Parathyroid adenoma (tissue), 2 donors: ENCODE data around the gene CDRT4.
"Not testable (repeated sequence)": the region's sequence is repeated elsewhere in the genome, so short reads cannot be mapped to it uniquely, and the experiment has no call there.

Source experiments
- H2AFZ ChIP-seq: fragments of 300-600 bp; sonication (generic); one replicate; pipeline ENCODE4 v1.7.0; 2017; ENCODE audit warnings: antibody characterized with exemption, mild to moderate bottlenecking
- H3K27ac ChIP-seq: fragments of 300-600 bp; sonication (generic); one replicate; pipeline ENCODE4 v1.7.0; 2017
- H3K27me3 ChIP-seq: fragments of 300-600 bp; sonication (generic); one replicate; pipeline ENCODE4 v1.7.0; 2017; ENCODE audit warnings: low read length; ENCODE audit not compliant: control insufficient read depth, insufficient read depth
- H3K36me3 ChIP-seq: fragments of 300-600 bp; sonication (generic); one replicate; pipeline ENCODE4 v1.7.0; 2017; ENCODE audit warnings: low read length; ENCODE audit not compliant: control insufficient read depth, insufficient read depth
- H3K4me1 ChIP-seq: fragments of 300-600 bp; sonication (generic); one replicate; pipeline ENCODE4 v1.7.0; 2017; ENCODE audit warnings: control low read depth
- H3K4me2 ChIP-seq: fragments of 300-600 bp; sonication (generic); one replicate; pipeline ENCODE4 v1.7.0; 2017; ENCODE audit warnings: low read length
- H3K4me3 ChIP-seq: fragments of 300-600 bp; sonication (generic); one replicate; pipeline ENCODE4 v1.7.0; 2017; ENCODE audit warnings: low read depth, low read length
- H3K79me2 ChIP-seq: fragments of 300-600 bp; sonication (generic); one replicate; pipeline ENCODE4 v1.7.0; 2017; ENCODE audit warnings: control low read depth
- H3K9ac ChIP-seq: fragments of 300-600 bp; sonication (generic); one replicate; pipeline ENCODE4 v1.7.0; 2017; ENCODE audit warnings: mild to moderate bottlenecking
- H3K9me3 ChIP-seq: fragments of 300-600 bp; sonication (generic); one replicate; pipeline ENCODE4 v1.7.0; 2017; ENCODE audit warnings: low read length; ENCODE audit not compliant: control insufficient read depth
- CTCF ChIP-seq: fragments of 300-600 bp; sonication (generic); IDR thresholded peaks from one replicate; pipeline ENCODE4 v1.7.0; 2017; ENCODE audit warnings: antibody characterized with exemption, mild to moderate bottlenecking
- donor health status: primary hyperparathyroidism.

Gene CDRT4

GRCh38 chr17:15508466-15508865 is 41.0 kb upstream of the CDRT4 start:
- Histone ChIP-seq H3K79me2 (no peaks in the 10 kb centered on the region), H3K4me2 (no peak overlapping the region), H3K9ac (no peak overlapping the region), H3K36me3 (no peaks in the 10 kb centered on the region), H3K9me3 (no peaks in the 10 kb centered on the region), H2AFZ (no peak overlapping the region), H3K27me3 (no peaks in the 10 kb centered on the region), H3K4me1 (no peaks in the 10 kb centered on the region), H3K27ac (no peak overlapping the region), H3K4me3 (no peak overlapping the region)
- no peak for TF ChIP-seq CTCF

DNA sequence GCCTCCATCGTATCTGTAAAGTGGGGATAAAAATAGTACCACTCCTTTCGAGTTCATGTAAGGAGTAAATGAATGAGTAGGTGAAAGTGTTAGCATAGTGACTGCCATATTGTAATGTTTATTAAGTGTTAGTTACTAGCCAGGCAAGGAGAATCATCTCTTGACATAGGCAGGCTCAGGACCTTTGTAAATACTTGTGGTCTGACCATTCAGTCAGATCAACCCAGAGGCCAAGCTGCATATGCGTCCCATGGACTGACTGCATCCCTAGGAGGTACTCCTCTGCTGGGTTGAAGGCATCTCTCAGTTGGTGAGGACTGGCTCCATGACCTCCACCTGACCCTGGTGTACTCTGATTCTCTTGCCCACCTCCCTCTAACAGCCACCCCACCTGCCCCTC is 40.5 kb upstream of the CDRT4 start:
- H3K79me2 ChIP-seq: no peaks in the 10 kb centered on the region

GRCh38 chr17:15507001-15507400 is 39.6 kb upstream of the CDRT4 start:
- no peak overlapping the region for H3K4me3 ChIP-seq
- H3K4me1 ChIP-seq: no peaks in the 10 kb centered on the region
- no peak overlapping the region for H3K9ac ChIP-seq
- H3K36me3 ChIP-seq: no peaks in the 10 kb centered on the region
- no peak overlapping the region for H3K27ac ChIP-seq
- no peaks in the 10 kb centered on the region for H3K79me2 ChIP-seq
- H3K4me2 ChIP-seq: no peak overlapping the region
- TF ChIP-seq CTCF: no peak
- H3K27me3 ChIP-seq: no peaks in the 10 kb centered on the region
- H3K9me3 ChIP-seq: no peaks in the 10 kb centered on the region
- H2AFZ ChIP-seq: no peak overlapping the region

More for the DNA sequence above, 40.5 kb upstream of the CDRT4 start:
- H3K4me1 ChIP-seq: no peaks in the 10 kb centered on the region
- H3K4me2 ChIP-seq: no peak overlapping the region
- no peak overlapping the region for H3K9ac ChIP-seq
- H3K9me3 ChIP-seq: no peaks in the 10 kb centered on the region
- no peak overlapping the region for H2AFZ ChIP-seq
- H3K4me3 ChIP-seq: no peak overlapping the region
- no peaks in the 10 kb centered on the region for H3K36me3 ChIP-seq
- no peak for TF ChIP-seq CTCF
- no peak overlapping the region for H3K27ac ChIP-seq
- H3K27me3 ChIP-seq: no peaks in the 10 kb centered on the region

GRCh38 chr17:15505708-15506107 is 38.3 kb upstream of the CDRT4 start:
- H3K9ac ChIP-seq, H3K27me3 ChIP-seq, H3K4me1 ChIP-seq, H3K4me2 ChIP-seq, H3K4me3 ChIP-seq, H3K79me2 ChIP-seq, H3K36me3 ChIP-seq, H2AFZ ChIP-seq, H3K9me3 ChIP-seq, H3K27ac ChIP-seq: not testable (repeated sequence)

- H3K36me3 ChIP-seq: no peaks in the 10 kb centered on the region
- no peaks in the 10 kb centered on the region for H3K27me3 ChIP-seq
- TF ChIP-seq CTCF: no peak
- H2AFZ ChIP-seq: no peak overlapping the region
- H3K27ac ChIP-seq: no peak overlapping the region
- H3K4me1 ChIP-seq: no peaks in the 10 kb centered on the region
- no peak overlapping the region for H3K4me3 ChIP-seq
- no peaks in the 10 kb centered on the region for H3K79me2 ChIP-seq
- H3K9me3 ChIP-seq: no peaks in the 10 kb centered on the region
- H3K9ac ChIP-seq: no peak overlapping the region
- no peak overlapping the region for H3K4me2 ChIP-seq
Measured at GRCh38 chr17:15503731-15504130, 36.3 kb upstream of the CDRT4 start.
